CD4-positive, alpha-beta T cell treated with Interleukin-6 for 4 hours (primary cell): ENCODE data around the gene CXCR3.
A peak's percentile ranks its signal among the peaks of the same experiment; 100 is the strongest.
"Not testable (repeated sequence)": the region's sequence is repeated elsewhere in the genome, so short reads cannot be mapped to it uniquely, and the experiment has no call there.

ENCODE experiments used
- DNase-seq: peaks from one replicate; pipeline ENCODE4 v3.0.0-alpha.2; 2020; ENCODE audit warnings: mixed read lengths

Gene CXCR3

DNA sequence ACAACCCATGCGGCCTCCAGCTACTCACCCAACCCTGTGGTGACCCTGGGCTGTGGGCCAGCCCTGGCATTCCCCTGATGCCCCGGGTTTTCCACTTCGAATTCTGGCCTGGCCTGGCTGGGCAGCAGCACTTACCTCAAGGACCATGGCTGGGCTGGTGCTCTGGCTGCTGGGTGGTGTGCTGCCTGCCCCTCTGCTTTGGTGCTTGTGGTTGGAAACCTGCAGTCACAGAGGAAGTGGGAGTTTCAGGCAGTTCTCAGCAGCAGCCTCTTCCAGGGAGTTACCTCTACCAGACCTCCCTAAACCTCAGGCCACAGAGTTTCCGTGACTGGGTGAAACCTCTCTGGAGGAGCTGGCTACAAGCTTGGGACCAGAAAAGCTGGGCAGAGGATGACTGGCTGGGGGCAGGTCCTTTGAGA is at the start of gene CXCR3:
CXCR3 (minus strand) TSS at position 209 of the 419 bp plus-strand sequence; CDS start at position 147, 62 bp downstream.
- peak; percentile 60 for DNase-seq

GRCh38 chrX:71667328-71668247 is 49.3 kb upstream of the CXCR3 start, which contains the start of gene LOC101059915:
Gene LOC101059915 (plus strand): TSS chrX:71667546.
- no peak for DNase-seq

DNA sequence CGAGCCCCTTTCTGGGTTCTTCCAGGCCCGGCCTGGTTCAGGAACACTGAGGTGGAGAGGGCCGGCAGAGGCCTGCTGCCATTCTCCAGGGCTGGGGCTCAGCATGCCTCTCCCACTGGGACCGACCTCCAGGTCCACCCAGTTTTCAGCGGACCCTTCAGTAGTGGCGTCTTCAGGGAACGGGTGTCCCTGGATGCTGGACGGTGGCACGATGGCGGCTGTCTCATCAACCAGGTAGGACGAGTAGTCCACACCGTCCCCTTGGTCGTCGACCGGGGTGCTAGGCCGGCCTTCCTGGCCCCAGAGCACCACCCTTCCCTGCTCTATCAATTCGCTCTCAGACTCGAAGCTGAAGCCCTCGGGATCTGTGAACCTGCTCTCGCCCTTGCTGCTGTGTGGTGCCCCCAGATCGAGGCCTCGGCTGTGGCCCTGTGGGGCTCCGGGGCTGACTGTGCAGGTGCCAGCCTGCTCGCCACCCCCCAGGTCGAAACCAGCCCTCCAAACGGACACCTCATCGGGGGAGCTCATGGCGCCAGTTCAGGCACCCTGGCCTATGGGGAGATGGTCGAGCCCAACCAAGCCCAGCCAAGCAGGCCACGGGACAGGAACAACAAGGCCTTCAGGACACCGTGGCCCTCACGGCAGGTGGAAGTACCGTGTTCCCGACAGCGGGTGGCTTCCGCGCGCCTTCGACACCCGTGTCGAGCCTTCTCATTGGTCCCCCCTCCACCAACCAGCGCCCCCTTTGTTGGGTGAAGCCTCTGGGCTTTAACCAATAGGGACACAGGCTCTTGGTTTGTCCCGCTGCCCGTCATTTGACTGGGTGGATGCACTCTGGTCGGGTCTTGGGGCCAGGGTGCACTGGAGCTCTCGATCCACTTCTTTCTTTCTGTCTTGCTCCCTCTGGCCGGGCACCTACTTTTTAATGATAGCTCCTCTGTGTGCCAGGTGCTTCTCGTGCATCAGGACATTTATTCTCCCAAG is 48.2 kb upstream of the CXCR3 start:
- no peak for DNase-seq

- no peak for DNase-seq
Observed at GRCh38 chrX:71665747-71666146, 47.4 kb upstream of the CXCR3 start.

GRCh38 chrX:71664889-71665491 is 46.7 kb upstream of the CXCR3 start:
- DNase-seq, result no peak

- DNase-seq, result not testable (repeated sequence)
Observed at GRCh38 chrX:71664202-71664601, 45.9 kb upstream of the CXCR3 start.

- DNase-seq, result peak; percentile 51
Observed at GRCh38 chrX:71663238-71663637, 44.9 kb upstream of the CXCR3 start.

- not testable (repeated sequence) for DNase-seq
Observed at GRCh38 chrX:71662654-71663053, 44.3 kb upstream of the CXCR3 start.

DNA sequence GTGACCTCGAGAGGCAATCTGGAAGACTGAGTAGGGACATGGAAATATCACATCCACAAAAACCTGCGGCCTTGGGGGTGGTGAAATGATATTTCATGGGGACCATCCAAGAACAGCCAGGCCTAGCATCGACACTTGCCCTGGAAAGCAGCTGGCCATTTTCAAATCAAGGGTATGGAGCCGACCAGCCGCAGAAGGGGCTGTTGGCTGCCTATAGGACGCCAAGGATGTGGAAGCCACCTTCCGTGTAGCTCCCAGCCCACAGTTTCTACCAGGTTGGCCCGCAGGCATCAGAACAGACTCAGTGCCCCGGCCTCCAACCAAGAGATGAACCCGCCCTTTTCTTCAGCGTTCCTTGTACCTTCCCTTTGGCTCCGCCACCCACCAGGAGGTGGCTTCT is 43.6 kb upstream of the CXCR3 start:
- DNase-seq, result no peak

DNA sequence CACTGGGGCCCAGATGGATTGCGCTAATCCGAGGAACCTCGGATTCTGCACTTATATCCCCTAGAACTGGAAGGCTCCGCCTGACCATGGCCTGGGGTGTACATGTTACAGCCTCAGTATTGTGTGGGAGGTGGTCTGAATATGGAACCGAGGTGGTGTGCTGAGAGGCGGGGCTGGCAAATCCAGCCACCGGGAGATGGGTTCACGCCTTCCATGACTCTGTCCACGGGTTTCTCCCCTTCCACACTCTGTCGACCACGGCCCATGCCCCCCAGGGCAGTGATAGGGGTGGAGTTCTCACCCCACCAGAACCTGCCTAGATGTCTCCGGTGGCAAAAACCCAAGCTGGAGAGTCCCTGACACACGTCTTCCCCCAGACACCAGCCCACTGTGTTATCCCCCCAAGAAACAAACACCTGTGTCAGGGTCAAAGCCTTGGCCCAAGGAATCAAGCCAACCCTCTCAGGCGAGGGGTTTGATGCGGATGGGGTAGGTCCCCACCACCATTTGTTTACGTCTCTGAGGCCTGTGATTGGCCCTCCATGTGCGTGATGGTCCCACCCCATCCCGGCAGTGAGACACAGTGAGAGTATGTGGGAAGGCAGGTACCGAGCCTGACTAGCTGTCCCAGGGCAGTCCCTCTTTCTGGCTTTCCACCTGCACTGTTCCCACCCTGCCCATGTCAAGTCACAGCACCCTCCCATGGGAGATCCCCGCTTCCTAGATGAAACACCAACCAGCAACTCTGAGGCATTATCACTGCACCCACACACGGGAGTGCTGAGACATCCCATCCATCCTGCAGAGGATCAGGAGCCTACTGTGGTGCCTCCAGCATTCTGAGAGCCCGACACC is 42.5 kb upstream of the CXCR3 start:
- DNase-seq, result no peak

DNA sequence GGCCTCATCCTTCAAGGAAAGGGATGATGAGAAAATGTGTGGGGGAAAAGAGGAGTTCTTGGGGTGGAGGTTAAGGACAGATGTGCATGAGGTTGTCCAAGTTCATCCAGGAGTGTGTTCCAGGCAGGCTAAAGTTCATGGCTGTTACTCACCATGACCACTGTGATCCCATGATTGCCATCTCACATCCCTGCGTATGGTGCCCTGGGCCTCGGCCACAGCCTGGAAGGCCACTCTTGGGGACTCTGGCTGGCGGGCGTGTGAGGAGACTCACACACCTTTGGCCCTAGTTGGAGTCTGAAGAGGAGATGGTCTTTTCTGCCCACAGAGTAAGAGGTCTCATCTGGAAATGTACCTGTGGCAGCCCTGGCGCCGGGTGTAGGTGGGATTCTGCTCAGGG is 41.6 kb upstream of the CXCR3 start:
- no peak for DNase-seq

GRCh38 chrX:71659342-71659741 is 41.0 kb upstream of the CXCR3 start:
- DNase-seq, result no peak

- DNase-seq, result no peak
Observed at GRCh38 chrX:71657267-71657666, 39.0 kb upstream of the CXCR3 start.

DNA sequence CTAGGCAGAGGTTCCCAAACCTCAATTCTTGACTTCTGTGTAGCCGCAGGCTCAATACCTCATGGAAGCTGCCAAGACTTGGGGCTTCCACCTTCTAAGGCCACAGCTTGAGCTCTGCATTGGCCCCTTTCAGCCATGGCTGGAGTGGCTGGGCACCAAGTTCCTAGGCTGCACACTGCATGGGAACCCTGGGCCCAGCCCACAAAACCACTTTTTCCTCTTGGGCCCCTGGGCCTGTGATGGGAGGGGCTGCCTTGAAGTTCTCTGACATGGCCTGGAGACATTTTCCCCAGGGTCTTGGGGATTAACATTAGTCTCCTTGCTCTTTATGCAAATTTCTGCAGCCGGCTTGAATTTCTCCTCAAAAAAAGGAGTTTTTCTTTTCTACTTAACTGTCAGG is 35.0 kb upstream of the CXCR3 start:
- DNase-seq, result no peak

- DNase-seq, result peak; percentile 66
Observed at GRCh38 chrX:71652405-71652804, 34.1 kb upstream of the CXCR3 start.

DNA sequence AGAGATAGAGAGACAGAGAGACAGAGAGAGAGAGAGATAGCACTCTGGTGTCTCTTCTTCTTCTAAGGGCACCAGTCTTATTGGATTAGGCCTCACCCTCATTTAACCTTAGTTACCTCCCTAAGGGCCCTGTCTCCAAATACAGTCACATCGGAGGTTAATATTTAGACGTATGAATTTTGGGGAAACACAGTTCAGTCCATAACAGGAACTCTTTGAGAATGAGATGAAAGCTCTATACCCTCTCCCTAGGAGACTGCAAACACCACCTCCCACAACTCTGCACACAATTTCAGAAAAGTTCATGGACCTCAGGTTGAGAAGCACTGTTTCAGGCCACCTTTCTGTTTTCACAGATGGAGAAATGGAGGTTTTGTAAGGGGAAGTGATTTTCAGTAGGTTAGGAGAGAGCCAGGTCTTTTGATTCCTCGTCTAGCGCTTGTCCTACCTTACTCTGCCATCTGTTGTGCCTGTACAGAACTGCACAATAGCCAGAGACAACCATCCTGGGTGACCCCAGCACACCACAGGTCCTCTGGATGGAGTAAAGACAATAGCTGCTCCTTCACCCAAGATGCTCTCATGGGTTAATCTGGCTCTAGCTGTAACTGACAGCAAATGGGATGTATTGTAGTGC is 32.1 kb upstream of the CXCR3 start:
- peak; percentile 30 for DNase-seq

GRCh38 chrX:71644406-71644805 is 26.1 kb upstream of the CXCR3 start:
- DNase-seq, result not testable (repeated sequence)

DNA sequence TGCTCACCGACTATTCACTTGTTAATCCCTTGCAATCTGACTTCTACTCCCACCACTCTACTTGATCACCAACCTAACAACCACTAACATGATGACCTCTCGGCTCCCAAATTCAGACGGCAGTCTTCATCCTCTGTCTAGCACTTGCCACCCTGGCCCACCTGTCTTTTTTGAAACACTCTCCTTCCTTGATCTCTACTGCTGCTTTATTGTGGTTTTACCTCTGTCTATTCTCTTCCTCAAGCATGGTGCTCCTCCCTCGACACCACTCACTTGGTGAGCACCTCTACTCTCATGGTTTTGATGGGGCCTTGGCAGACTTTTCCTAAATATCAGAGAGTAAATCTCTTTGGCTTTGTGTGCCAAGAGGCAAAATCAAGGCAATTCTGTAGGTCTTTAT is 21.7 kb upstream of the CXCR3 start:
- DNase-seq, result peak; percentile 29

DNA sequence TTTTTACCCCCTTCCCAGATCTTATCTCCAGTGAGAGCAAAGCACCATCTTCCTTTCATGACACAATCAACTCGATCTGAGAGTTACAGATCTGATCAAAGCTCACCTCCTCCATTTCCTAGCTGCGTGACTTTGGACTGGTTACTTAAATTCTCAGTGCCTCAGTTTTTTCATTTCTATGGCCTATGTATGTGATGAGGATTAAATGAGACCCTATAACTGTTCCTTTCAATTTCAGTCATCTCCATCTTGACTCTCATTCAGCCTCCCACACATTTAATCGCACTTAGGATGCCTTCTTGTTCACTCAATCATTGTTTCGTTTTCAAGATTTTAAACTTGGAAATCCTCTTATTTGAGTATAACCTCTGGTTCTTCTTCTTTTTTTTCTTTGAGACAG is 20.1 kb upstream of the CXCR3 start:
- no peak for DNase-seq

- no peak for DNase-seq
Observed at GRCh38 chrX:71637848-71638247, 19.5 kb upstream of the CXCR3 start.

DNA sequence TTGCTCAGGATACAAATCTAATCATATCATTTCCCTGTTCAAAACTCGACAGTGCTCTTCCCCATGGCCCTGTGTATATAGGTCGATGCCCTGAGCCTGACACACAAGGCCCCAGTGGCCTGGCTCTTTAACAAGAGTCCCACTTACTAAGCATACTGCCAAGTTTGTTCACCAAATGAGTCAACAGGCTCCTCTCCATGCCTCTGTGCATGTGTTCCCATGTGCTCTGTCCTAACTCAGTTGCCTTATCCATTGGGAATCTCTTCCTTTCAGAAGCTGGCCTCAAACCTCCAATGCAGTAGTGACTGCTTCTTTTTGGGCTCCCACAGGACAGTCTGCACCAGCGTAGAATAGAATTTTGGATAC is 18.9 kb upstream of the CXCR3 start:
- DNase-seq, result no peak
